ENCODE measurements around the gene LMBRD2.

LMBRD2 gene

GRCh38 chr5:36125868-36126267 lies 25.8 kb downstream of the LMBRD2 start:
- FAIRE-seq (no peak), DNase-seq (ENCODE audit: insufficient read length, low spot score) (no peak)

DNA sequence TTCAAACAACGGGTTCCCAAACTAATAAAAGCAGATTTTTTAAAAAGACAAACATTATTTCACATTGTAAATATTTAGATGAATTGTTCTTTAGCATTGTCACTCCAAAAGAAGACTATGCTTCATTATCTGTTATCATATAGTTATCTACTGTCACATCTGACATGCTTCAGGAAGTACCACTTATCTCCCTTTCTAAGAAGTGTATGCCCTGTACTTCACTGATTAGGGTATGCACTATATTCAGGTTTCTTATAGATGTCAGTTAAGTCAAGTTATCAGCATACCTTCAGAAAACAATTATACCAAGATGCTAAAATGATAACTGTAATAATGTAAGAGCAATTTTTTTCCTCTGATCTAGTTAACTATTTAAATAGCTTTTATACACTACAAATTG lies 40.4 kb downstream of the LMBRD2 start:
- DNase-seq (ENCODE audit: insufficient read length, low spot score) (no peak), FAIRE-seq (no peak)

GRCh38 chr5:36108758-36109460 lies 42.8 kb downstream of the LMBRD2 start:
- FAIRE-seq (no peak), DNase-seq (ENCODE audit: insufficient read length, low spot score) (no peak)

DNA sequence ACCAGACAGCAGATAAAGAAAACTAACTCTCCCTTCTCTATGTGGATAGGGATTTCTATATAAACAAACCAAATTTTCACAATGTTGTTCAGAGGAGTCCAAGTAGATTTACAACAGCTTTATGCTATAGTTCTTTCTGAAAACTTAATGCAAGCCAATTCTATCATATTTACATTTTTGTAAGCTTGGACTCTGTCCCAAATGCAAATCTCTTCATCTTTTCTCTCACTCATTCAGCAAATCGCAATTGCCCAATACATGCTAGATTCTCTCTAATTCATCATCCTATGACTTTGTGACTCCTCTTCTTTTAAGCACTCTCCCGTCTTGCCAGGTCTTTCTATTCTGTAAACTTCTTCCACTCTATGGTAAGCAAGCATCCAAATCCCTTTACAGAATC lies 45.9 kb downstream of the LMBRD2 start:
- no peak for DNase-seq (ENCODE audit: insufficient read length, low spot score)

GRCh38 chr5:36099748-36100147 lies 51.9 kb downstream of the LMBRD2 start:
- no peak for FAIRE-seq
- DNase-seq (ENCODE audit: insufficient read length, low spot score), result no peak

More for the DNA sequence above, 45.9 kb downstream of the LMBRD2 start:
- FAIRE-seq, result no peak

DNA sequence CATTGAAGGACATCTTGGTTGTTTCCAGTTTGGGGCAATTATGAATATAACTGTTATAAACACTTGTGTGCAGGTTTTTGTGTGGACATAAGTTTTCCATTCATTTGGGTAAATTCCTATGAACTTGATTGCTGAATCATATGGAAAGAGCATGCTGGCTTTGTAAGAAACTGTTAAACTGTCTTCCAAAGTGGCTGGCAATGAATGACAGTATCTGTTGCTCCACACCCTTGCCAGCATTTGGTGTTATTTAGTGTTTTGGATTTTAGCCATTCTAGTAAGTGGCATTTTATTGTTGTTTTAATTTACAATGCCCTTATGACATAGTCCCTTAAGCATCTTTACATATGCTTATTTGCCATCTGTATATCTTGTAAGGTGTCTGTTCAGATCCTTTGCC lies 55.2 kb downstream of the LMBRD2 start:
- FAIRE-seq, result no peak

GRCh38 chr5:36089989-36090388 lies 61.7 kb downstream of the LMBRD2 start:
- DNase-seq (ENCODE audit: insufficient read length, low spot score), result no peak
- FAIRE-seq, result peak; percentile 64

More for the DNA sequence above, 55.2 kb downstream of the LMBRD2 start:
- DNase-seq (ENCODE audit: insufficient read length, low spot score), result no peak

- FAIRE-seq (peak; percentile 90), DNase-seq (ENCODE audit: insufficient read length, low spot score) (peak; percentile 91)
Observed at GRCh38 chr5:36079200-36079781, 72.4 kb downstream of the LMBRD2 start.

GRCh38 chr5:36078430-36078829 lies 73.3 kb downstream of the LMBRD2 start:
- FAIRE-seq, result peak; percentile 48

DNA sequence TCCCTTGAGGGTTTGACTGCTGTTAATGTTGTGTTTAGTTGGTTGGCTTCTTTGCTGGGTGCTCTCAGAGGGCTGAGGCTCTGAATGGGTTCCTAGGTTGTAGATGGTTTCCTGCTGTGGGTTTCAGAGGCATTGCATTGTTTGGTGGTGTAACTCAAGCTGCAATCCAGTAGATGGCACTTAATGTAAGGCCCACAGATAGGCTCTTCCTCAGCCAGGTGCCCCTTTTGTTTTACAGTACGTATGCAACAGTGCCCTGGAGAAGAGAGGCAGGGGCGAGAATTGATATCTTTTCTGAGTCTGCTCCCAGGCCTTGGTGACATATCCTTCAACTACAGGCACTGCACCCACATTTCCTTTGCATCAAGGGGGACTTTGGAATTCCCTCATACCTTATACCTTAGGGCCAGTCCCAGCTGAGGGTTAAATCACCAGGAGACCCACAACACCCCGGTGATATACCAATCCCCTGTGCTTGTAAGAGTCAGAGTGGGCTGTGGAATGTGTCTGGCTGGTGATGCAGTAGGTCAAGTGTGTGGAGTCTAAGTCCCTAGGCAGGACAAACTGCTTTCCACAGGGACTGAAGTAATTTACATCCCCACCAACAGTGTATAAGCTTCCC lies 78.0 kb downstream of the LMBRD2 start:
- no peak for DNase-seq (ENCODE audit: insufficient read length, low spot score)
- FAIRE-seq, result peak; percentile 64

More at GRCh38 chr5:36078430-36078829, 73.3 kb downstream of the LMBRD2 start:
- DNase-seq (ENCODE audit: insufficient read length, low spot score), result no peak

- FAIRE-seq, result peak; percentile 71
- no peak for DNase-seq (ENCODE audit: insufficient read length, low spot score)
Observed at GRCh38 chr5:36070687-36071571, 80.8 kb downstream of the LMBRD2 start.

DNA sequence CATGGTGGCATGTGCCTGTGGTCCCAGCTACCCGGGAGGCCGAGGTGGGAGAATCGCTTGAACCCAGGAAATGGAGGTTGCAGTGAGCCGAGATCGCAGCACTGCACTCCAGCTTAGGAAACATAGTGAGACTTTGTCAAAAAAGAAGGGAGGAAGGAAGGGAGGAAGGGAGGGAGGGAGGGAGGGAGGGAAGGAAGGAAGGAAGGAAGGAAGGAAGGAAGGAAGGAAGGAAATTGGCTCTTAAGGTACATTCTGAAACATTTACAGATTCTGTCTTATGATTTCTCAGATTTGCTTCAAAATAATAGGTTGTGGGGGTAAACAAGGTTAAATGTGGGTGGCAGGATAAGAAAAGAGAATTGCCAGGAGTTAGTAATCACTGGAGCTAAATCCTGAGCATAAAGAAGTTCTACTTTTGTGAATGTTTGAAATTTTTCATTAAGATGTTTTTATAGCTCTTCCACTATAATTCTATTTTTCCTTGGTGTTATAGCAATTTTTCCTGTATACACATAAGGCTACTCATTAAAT lies 82.9 kb downstream of the LMBRD2 start:
- DNase-seq (ENCODE audit: insufficient read length, low spot score), result no peak
- no peak for FAIRE-seq

DNA sequence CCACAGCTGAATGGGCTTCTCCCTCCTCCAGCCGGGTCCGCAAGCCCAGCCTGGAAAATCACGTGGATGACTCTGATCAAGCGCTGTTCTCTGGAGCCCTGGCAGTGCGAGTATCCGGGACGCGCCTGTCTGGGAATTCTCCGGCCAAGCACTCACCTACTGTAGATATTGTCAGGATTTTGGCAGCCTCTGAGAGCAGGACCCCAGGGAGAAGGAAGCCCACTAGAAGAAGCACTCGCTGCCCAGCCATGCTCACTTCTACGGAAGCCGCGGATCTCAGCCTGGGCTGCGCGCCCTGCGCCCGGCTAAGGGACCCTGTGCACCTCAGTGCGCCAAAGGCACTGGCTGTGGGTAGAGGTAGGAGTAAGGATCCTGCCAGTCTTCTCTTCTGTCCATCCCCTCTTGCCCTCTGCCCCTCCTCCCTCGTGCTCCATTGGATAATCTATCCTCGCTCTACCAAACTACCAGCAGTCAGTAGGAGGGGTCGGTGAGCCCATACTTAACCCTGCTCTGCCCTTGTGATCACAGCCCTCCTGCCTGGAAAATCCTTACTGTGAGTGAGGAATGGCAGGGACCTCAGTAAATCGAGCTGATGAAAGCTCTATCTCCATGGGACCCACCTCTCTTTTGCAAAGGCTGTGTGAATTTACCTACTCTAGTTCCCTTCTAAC lies 85.0 kb downstream of the LMBRD2 start, which contains the start of gene UGT3A2:
UGT3A2 (minus strand) TSS at position 343 of the 671 bp plus-strand sequence; CDS start at position 250, 93 bp downstream.
- no peak for DNase-seq (ENCODE audit: insufficient read length, low spot score)
- peak; percentile 49 for FAIRE-seq

DNA sequence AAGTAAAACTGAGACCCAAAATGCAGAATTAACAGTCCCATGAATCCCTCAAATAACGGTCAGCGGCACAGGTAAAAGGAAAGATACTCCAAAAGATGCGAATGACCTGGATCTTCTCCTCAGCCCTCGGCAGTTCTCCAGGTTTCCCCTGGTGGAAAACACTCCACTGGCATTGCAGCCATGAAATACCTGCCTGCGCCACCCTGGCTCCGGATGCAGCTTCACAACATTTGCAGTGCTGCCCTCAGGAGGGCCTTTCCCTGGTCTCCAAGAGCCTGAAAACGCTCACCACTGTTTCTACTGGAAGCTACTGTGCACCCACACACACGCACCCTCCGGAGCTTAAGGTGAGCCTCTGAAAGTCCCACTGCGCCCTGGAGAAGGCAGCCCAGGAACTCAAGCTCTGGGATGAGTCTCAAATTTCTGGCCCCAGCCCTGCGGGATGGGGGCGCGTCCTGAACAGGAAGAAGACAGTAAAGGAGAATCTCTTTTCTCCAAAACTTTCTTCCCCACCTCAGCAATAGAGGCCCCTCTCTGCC lies 85.6 kb downstream of the LMBRD2 start:
- FAIRE-seq, result no peak
- no peak for DNase-seq (ENCODE audit: insufficient read length, low spot score)

GRCh38 chr5:36060420-36060887 lies 91.2 kb downstream of the LMBRD2 start:
- DNase-seq (ENCODE audit: insufficient read length, low spot score), result peak; percentile 56
- FAIRE-seq, result no peak

- FAIRE-seq (peak; percentile 55), DNase-seq (ENCODE audit: insufficient read length, low spot score) (no peak)
Observed at GRCh38 chr5:36059571-36060419, 91.9 kb downstream of the LMBRD2 start.

- DNase-seq (ENCODE audit: insufficient read length, low spot score) (no peak), FAIRE-seq (no peak)
Observed at GRCh38 chr5:36058776-36059175, 92.9 kb downstream of the LMBRD2 start.

- no peak for FAIRE-seq
- no peak for DNase-seq (ENCODE audit: insufficient read length, low spot score)
Observed at GRCh38 chr5:36057386-36057785, 94.3 kb downstream of the LMBRD2 start.

DNA sequence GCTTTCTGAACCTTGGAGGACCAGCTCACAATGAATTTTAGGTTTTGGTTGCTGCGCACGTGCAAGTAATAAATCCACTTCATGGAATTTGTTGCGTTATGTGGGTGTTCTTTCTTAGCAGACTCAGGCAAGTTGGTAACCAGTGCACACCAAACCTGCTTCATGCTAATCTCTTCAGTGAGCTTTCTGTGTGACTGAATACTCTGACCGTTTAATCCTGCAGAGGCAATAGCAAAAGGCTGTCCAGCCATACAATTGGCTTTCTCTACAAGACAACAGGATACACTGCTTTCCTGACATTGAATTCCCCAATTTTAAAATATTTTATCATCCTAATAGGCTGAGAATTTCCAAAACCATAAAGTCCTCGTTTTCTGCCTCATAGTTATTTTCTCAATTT lies 95.3 kb downstream of the LMBRD2 start:
- DNase-seq (ENCODE audit: insufficient read length, low spot score), result no peak
- FAIRE-seq, result no peak

Measured in HTR-8/SVneo (cell line).